KMS-11 (cell line): ENCODE measurements around the gene APBB1IP.
"Not testable (repeated sequence)": the region's sequence is repeated elsewhere in the genome, so short reads cannot be mapped to it uniquely, and the experiment has no call there.

Experiments used
- H2AFZ ChIP-seq: fragments of 200-600 bp; sonication (generic); 2 replicates; pipeline ENCODE4 v1.6.1; 2016; ENCODE audit warnings: antibody characterized with exemption, mixed run types, low read depth
- H3K27ac ChIP-seq: fragments of 200-600 bp; sonication (generic); 2 replicates; pipeline ENCODE4 v1.6.1; 2016; ENCODE audit warnings: mild to moderate bottlenecking, mixed run types
- H3K27me3 ChIP-seq: fragments of 200-600 bp; sonication (generic); 2 replicates; pipeline ENCODE4 v1.6.1; 2017; ENCODE audit warnings: mild to moderate bottlenecking, low read depth, mixed run types, moderate library complexity; ENCODE audit not compliant: insufficient read depth
- H3K36me3 ChIP-seq: fragments of 200-600 bp; sonication (generic); 2 replicates; pipeline ENCODE4 v1.6.1; 2017; ENCODE audit warnings: mild to moderate bottlenecking, mixed run types; ENCODE audit not compliant: insufficient read depth
- H3K4me1 ChIP-seq: fragments of 200-600 bp; sonication (generic); 2 replicates; pipeline ENCODE4 v1.6.1; 2016; ENCODE audit warnings: mild to moderate bottlenecking, low read depth, mixed run types; ENCODE audit not compliant: poor library complexity, severe bottlenecking
- H3K4me2 ChIP-seq: fragments of 200-600 bp; sonication (generic); 2 replicates; pipeline ENCODE4 v1.7.0; 2016; ENCODE audit warnings: mild to moderate bottlenecking, mixed run types
- H3K4me3 ChIP-seq: fragments of 200-600 bp; sonication (generic); IDR thresholded peaks from 2 replicates; pipeline ENCODE4 v1.6.1; 2017; ENCODE audit warnings: low read depth, low read length, mixed read lengths; ENCODE audit not compliant: insufficient read depth
- H3K79me2 ChIP-seq: fragments of 200-600 bp; sonication (generic); 2 replicates; pipeline ENCODE4 v1.6.1; 2016; ENCODE audit warnings: low read depth, mixed run types; ENCODE audit not compliant: insufficient read depth
- H3K9ac ChIP-seq: fragments of 200-600 bp; sonication (generic); 2 replicates; pipeline ENCODE4 v1.6.1; 2016; ENCODE audit warnings: mild to moderate bottlenecking, mixed run types
- H4K20me1 ChIP-seq: fragments of 200-600 bp; sonication (generic); 2 replicates; pipeline ENCODE4 v1.6.1; 2016; ENCODE audit warnings: mild to moderate bottlenecking, mixed run types; ENCODE audit not compliant: insufficient read depth
- TF ChIP-seq, protein P1 (sequence below): fragments of 200-600 bp; sonication (generic); conservative IDR thresholded peaks from 2 replicates; pipeline ENCODE4 v1.6.1; 2017; ENCODE audit warnings: low read depth, mild to moderate bottlenecking, antibody characterized with exemption, low read length, moderate library complexity, mixed read lengths

The APBB1IP gene, protein sequence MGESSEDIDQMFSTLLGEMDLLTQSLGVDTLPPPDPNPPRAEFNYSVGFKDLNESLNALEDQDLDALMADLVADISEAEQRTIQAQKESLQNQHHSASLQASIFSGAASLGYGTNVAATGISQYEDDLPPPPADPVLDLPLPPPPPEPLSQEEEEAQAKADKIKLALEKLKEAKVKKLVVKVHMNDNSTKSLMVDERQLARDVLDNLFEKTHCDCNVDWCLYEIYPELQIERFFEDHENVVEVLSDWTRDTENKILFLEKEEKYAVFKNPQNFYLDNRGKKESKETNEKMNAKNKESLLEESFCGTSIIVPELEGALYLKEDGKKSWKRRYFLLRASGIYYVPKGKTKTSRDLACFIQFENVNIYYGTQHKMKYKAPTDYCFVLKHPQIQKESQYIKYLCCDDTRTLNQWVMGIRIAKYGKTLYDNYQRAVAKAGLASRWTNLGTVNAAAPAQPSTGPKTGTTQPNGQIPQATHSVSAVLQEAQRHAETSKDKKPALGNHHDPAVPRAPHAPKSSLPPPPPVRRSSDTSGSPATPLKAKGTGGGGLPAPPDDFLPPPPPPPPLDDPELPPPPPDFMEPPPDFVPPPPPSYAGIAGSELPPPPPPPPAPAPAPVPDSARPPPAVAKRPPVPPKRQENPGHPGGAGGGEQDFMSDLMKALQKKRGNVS

DNA sequence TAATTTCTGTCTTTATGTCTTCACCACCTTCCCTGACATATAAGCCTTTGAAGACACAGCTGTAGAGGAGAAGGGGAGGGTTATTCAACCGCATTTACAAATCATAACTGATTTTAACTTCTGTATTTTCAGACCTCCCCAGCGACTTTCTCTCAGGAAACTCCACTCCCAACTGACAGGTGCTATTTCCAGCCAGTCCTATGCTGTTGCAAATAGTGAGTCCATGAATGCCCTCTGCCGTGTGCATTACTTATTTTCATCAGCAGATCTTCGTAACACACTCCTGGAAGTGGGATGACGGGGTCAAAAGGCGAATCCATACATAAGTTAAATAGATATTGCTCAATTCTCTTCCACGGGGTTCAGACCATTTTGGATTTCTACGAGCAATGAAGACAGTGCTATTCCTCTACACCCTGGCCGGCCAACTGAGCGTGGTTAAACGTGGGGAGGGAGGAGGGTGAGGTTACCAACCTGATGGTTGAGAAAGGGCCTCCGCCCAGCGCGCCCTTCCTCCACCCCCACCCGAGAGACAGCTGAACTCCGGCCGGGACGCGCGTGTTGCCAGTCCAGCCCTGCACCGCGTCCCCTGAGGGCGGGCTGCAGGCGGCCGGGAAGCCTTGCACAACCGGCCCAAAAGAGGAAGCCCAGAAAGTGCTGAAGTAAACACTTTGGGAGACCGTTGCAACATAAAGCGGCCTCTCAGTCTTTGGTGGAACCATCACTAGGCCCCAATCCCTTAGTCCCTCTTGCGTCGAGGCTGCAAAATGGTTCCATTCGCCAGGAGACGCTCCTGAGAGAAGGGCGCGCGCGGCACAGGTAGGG, at the start of gene APBB1IP:
Gene APBB1IP, plus strand, starts transcription at position 705 of the 825 bp plus-strand sequence. CDS start 53,986 bp downstream, outside the sequence.
- Histone ChIP-seq H3K27ac (no peak within 1 kb of the TSS), H3K4me3 (no peak within 1 kb of the TSS), H3K79me2 (no peaks in the 10 kb centered on the region), H3K36me3 (no peaks in the 10 kb centered on the region), H3K4me2 (no peak within 1 kb of the TSS), H4K20me1 (no peaks in the 10 kb centered on the region), H3K27me3 (no peaks in the 10 kb centered on the region), H2AFZ (peak within 1 kb of the TSS; percentile 59; the same call in 1 of the 2 replicates), H3K4me1 (no peaks in the 10 kb centered on the region), H3K9ac (no peak within 1 kb of the TSS; the same call in 1 of the 2 replicates)
- TF ChIP-seq, protein P1, sequence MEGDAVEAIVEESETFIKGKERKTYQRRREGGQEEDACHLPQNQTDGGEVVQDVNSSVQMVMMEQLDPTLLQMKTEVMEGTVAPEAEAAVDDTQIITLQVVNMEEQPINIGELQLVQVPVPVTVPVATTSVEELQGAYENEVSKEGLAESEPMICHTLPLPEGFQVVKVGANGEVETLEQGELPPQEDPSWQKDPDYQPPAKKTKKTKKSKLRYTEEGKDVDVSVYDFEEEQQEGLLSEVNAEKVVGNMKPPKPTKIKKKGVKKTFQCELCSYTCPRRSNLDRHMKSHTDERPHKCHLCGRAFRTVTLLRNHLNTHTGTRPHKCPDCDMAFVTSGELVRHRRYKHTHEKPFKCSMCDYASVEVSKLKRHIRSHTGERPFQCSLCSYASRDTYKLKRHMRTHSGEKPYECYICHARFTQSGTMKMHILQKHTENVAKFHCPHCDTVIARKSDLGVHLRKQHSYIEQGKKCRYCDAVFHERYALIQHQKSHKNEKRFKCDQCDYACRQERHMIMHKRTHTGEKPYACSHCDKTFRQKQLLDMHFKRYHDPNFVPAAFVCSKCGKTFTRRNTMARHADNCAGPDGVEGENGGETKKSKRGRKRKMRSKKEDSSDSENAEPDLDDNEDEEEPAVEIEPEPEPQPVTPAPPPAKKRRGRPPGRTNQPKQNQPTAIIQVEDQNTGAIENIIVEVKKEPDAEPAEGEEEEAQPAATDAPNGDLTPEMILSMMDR: no peak

DNA sequence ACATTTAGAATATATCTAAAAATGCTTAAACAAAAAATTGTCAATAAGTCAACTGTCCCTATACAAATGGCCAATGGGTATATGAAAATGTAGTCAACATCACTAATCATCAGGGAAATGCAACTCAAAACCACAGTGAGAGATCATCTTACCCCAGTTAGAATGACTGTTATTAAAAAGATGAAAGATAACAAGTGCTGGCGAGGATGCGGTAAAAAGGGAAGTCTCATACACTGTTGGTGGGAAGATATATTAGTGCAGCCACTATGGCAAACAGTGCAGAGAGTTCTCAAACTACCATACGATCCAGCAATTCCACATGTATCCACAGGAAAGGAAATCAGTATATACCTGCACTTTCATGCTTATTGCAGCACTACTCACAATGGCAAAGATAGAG, 48.6 kb upstream of the APBB1IP start:
- H4K20me1 ChIP-seq: no peaks in the 10 kb centered on the region
- H2AFZ ChIP-seq: no peak overlapping the region
- no peaks in the 10 kb centered on the region for H3K79me2 ChIP-seq
- no peaks in the 10 kb centered on the region for H3K4me1 ChIP-seq
- TF ChIP-seq, protein P1: no peak
- H3K36me3 ChIP-seq: no peaks in the 10 kb centered on the region
- H3K9ac ChIP-seq: no peak overlapping the region
- H3K4me3 ChIP-seq: no peak overlapping the region
- H3K4me2 ChIP-seq: no peak overlapping the region
- H3K27ac ChIP-seq: no peak overlapping the region
- no peaks in the 10 kb centered on the region for H3K27me3 ChIP-seq

DNA sequence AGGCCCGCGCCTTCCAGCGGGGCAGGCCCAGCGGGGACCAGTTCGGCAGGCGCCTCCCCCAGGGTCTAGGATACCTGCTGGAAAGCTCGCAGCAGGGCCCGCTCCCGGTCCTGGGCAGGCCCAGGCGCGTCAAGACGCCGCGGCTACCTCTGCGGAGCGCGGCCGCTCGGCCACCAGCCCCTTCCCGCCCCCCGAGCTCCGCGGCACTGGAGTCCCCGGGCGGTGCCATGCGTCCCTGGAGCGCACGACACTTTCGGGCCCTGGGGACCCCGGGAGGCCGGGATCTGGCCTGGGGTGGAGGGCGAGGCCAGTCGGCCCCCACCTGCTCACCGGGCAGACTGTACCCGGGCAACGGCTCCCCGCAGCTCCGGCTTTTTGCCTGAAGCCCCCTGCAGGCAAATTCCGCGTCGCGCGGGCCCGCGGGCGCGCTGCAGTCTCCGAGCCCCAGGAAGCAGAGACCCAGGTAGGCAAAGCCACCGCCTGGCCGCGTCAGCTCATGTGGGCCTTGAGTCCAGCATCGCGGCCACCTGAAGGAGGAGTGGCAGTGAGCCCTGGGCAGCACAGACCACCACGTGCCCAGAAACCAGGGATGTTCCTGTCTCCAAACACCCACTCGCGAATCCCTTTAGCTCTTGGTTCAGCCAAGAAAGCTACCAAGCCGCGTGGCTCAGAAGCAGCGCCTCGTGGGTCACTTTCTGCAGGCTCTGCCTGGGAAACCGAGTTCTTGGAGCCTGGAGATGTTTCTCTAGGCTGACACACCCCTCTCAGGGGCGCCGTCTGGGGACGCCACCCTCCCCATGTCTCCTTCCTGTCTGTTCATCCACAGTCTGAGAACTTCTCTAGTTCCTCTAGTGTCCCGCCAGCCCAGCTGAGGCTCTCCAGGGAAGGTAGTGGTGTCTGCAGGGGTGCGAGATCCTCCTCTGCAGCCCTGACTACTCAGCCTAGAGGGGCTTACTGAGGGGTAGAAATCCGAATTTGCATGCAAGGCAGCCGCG, 46.1 kb upstream of the APBB1IP start:
- H3K27ac ChIP-seq: no peak overlapping the region
- no peaks in the 10 kb centered on the region for H3K4me1 ChIP-seq
- H3K4me3 ChIP-seq: no peak overlapping the region
- no peaks in the 10 kb centered on the region for H3K36me3 ChIP-seq
- TF ChIP-seq, protein P1: no peak
- H3K9ac ChIP-seq: no peak overlapping the region
- no peaks in the 10 kb centered on the region for H4K20me1 ChIP-seq
- no peaks in the 10 kb centered on the region for H3K79me2 ChIP-seq
- no peaks in the 10 kb centered on the region for H3K27me3 ChIP-seq
- H2AFZ ChIP-seq: no peak overlapping the region
- no peak overlapping the region for H3K4me2 ChIP-seq

DNA sequence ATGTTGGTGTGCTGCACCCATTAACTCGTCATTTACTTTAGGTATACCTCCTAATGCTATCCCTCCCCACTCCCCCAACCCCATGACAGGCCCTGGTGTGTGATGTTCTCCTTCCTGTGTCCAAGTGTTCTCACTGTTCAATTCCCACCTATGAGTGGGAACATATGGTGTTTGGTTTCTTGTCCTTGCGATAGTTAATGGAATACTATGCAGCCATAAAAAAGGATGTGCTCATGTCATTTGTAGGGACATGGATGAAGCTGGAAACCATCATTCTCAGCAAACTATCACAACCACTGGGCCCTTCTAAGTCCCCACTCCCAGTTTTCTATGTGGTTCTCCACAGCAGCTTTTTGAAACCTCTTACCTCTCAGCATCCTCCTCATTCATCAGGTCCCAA, 39.8 kb upstream of the APBB1IP start:
- not testable (repeated sequence) for H3K27ac ChIP-seq, H4K20me1 ChIP-seq, H3K4me2 ChIP-seq, H3K27me3 ChIP-seq, H3K36me3 ChIP-seq, H3K4me3 ChIP-seq, H3K4me1 ChIP-seq, H3K79me2 ChIP-seq, H2AFZ ChIP-seq, H3K9ac ChIP-seq
